Mesothelial cell of epicardium (in vitro differentiated cells): ENCODE results near the gene KLF1. TPM values are rescaled to one million over a fixed set of nuclear protein-coding genes. Genes with fewer than 3 reads are reported as not detected.

ENCODE experiments used
- DNase-seq, 2 experiments: peaks; one replicate each; pipeline ENCODE4 v3.0.0; 2021; ENCODE audit warnings: low spot score in 2 of 2; ENCODE audit not compliant: unreplicated experiment in 2 of 2
- H3K27ac Mint-ChIP-seq: 2 replicates; pipeline ENCODE4 v1.8.0; 2021; ENCODE audit warnings: mixed read lengths
- H3K27me3 Mint-ChIP-seq: 2 replicates; pipeline ENCODE4 v1.8.0; 2021; ENCODE audit warnings: low read depth, mixed read lengths
- H3K36me3 Mint-ChIP-seq: 2 replicates; pipeline ENCODE4 v1.8.0; 2021; ENCODE audit warnings: mixed read lengths
- H3K4me1 Mint-ChIP-seq: 2 replicates; pipeline ENCODE4 v1.8.0; 2021; ENCODE audit warnings: mixed read lengths
- H3K4me3 Mint-ChIP-seq: 2 replicates; pipeline ENCODE4 v1.8.0; 2021; ENCODE audit warnings: mild to moderate bottlenecking, moderate library complexity, mixed read lengths
- H3K9me3 Mint-ChIP-seq: 2 replicates; pipeline ENCODE4 v1.8.0; 2021; ENCODE audit warnings: mixed read lengths
- total RNA-seq: library from RNA; stranded (reverse); gene quantifications from 3 replicates; pipeline ENCODE4 v1.2.1, GENCODE V29; 2021
- TF ChIP-seq, protein P1 (sequence below): fragments of 200-600 bp; sonication (generic); IDR thresholded peaks from one replicate; pipeline ENCODE4 v1.5.0; 2021; ENCODE audit warnings: antibody characterized with exemption; ENCODE audit not compliant: unreplicated experiment

The KLF1 gene
- total RNA-seq, 1 donor from 2014 or later, result 0.13 TPM

GRCh38 chr19:12882589-12882988 is 4.4 kb downstream of the KLF1 start:
- peak overlapping the region; percentile 79 for H3K4me3 Mint-ChIP-seq
- H3K9me3 Mint-ChIP-seq, result peaks cover 4% of the 10 kb centered on the region
- H3K27me3 Mint-ChIP-seq, result peaks cover 43% of the 10 kb centered on the region
- H3K36me3 Mint-ChIP-seq, result peaks cover 2% of the 10 kb centered on the region
- TF ChIP-seq, protein P1, sequence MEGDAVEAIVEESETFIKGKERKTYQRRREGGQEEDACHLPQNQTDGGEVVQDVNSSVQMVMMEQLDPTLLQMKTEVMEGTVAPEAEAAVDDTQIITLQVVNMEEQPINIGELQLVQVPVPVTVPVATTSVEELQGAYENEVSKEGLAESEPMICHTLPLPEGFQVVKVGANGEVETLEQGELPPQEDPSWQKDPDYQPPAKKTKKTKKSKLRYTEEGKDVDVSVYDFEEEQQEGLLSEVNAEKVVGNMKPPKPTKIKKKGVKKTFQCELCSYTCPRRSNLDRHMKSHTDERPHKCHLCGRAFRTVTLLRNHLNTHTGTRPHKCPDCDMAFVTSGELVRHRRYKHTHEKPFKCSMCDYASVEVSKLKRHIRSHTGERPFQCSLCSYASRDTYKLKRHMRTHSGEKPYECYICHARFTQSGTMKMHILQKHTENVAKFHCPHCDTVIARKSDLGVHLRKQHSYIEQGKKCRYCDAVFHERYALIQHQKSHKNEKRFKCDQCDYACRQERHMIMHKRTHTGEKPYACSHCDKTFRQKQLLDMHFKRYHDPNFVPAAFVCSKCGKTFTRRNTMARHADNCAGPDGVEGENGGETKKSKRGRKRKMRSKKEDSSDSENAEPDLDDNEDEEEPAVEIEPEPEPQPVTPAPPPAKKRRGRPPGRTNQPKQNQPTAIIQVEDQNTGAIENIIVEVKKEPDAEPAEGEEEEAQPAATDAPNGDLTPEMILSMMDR, result no peak
- no peak for DNase-seq
- peaks cover 13% of the 10 kb centered on the region for H3K4me1 Mint-ChIP-seq
- peak overlapping the region; percentile 41 for H3K27ac Mint-ChIP-seq

DNA sequence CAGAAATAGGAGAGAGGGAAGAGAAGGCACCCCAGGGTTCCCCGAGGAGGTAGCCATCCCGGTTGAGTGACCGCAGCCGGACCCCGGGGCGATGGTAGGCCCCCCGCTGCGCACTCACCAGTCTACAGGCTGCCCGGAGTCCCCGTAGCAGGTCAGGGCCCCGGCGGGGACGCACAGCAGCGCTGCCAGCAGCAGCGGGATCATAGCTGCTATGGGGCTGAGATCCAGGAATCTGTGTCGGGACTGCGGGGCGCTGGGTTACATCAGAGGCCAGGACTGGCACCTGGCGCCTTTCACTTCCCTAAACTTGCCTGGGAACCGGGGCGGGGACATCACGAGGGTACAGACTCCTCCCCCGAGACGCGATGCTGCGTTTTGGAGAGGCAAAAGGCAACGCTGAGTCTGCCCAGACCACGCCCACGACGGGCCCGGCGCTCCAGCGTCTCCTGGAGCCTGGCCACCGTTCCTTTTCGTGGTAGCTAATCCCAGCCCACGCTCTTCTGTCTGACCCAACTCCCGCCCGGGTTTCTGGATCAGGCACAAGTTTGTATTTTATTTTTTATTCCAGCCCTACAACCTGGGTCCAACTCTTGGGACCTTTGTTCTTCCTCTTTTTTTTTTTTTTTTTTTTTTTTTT is 5.7 kb downstream of the KLF1 start, which contains the start of gene DNASE2:
TSS of gene DNASE2 (minus strand) at position 278 of the 637 bp plus-strand sequence. CDS start at position 204, 74 bp downstream.
- Mint-ChIP-seq H3K9me3 (peaks cover 4% of the 10 kb centered on the region), H3K27me3 (peaks cover 30% of the 10 kb centered on the region), H3K4me3 (peak within 1 kb of the TSS; percentile 79), H3K36me3 (peaks cover 2% of the 10 kb centered on the region), H3K4me1 (peaks cover 10% of the 10 kb centered on the region), H3K27ac (peak within 1 kb of the TSS; percentile 83)
- TF ChIP-seq, protein P1, result no peak
- peak; percentile 77 to 86 for DNase-seq

DNA sequence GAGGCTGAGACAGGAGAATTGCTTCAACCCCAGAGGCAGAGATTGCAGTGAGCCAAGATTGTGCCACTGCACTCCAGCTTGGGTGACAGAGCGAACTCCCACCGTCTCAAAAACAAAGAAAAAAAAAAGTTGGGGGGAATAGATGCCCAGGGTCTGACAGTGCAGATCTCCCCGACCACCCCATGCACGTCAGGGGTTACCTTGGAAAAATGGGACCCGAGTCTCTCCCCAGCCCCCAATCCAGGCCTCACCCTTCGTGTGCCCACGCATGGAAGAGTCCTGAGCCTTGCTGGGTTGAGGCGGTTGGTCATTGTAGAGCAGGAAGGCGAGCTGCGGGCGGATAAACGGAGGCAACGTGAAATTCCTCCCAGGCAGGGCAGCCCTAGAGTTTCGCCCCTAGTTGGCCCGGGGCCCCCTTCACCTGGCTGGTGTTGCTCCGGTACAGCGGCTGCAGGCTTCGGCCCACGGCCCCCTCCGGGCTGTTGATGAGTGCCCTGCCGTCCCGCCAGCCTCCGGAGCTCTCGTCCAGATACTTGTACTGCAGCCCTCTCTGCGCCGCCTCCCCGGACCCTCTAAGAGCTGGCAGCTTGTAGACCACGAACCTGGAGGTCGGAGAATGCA is 6.3 kb downstream of the KLF1 start:
- H3K36me3 Mint-ChIP-seq, result peaks cover 2% of the 10 kb centered on the region
- H3K9me3 Mint-ChIP-seq, result peaks cover 4% of the 10 kb centered on the region
- H3K27me3 Mint-ChIP-seq, result peaks cover 26% of the 10 kb centered on the region
- TF ChIP-seq, protein P1, result no peak
- DNase-seq, result peak in 1 of 2 experiments; percentile 53
- H3K4me1 Mint-ChIP-seq, result peaks cover 9% of the 10 kb centered on the region
- H3K27ac Mint-ChIP-seq, result peak overlapping the region; percentile 67
- peak overlapping the region; percentile 79 for H3K4me3 Mint-ChIP-seq

GRCh38 chr19:12875086-12875485 is 11.9 kb downstream of the KLF1 start:
- Mint-ChIP-seq H3K4me1 (no peaks in the 10 kb centered on the region), H3K4me3 (no peak overlapping the region), H3K27me3 (no peaks in the 10 kb centered on the region), H3K27ac (no peak overlapping the region), H3K9me3 (peaks cover 5% of the 10 kb centered on the region), H3K36me3 (peaks cover 21% of the 10 kb centered on the region)
- DNase-seq, result no peak
- TF ChIP-seq, protein P1, result no peak

- no peak for DNase-seq
- H3K4me3 Mint-ChIP-seq, result no peak overlapping the region
- no peak overlapping the region for H3K27ac Mint-ChIP-seq
- no peaks in the 10 kb centered on the region for H3K4me1 Mint-ChIP-seq
- peaks cover 21% of the 10 kb centered on the region for H3K36me3 Mint-ChIP-seq
- peaks cover 5% of the 10 kb centered on the region for H3K9me3 Mint-ChIP-seq
- TF ChIP-seq, protein P1, result no peak
- no peaks in the 10 kb centered on the region for H3K27me3 Mint-ChIP-seq
These were observed 12.9 kb downstream of the KLF1 start for GRCh38 chr19:12873891-12874745.
